Activated T-helper 1 cell treated with anti-CD3 and anti-CD28 coated beads, Interleukin-12 subunit alpha, Interleukin-12 subunit beta, Interleukin-2, Interleukin-4 antibody, amounts not matched to agents 30 ng/mL and 10 ng/mL and 1 ng/mL, durations not matched to agents 14 hours and 24 hours and 36 hours (primary cell): ENCODE data around the gene PPM1A. TPM values are rescaled to one million over a fixed set of nuclear protein-coding genes. Genes with fewer than 3 reads are reported as not detected.
"Not testable (repeated sequence)": the region's sequence is repeated elsewhere in the genome, so short reads cannot be mapped to it uniquely, and the experiment has no call there.

Experiments
- DNase-seq: peaks from one replicate; pipeline ENCODE4 v3.0.0; 2021; ENCODE audit warnings: low spot score
- H3K27ac Mint-ChIP-seq: one replicate; pipeline ENCODE4 v1.8.0; 2021; ENCODE audit warnings: mild to moderate bottlenecking, mixed read lengths
- H3K27me3 Mint-ChIP-seq: one replicate; pipeline ENCODE4 v1.8.0; 2022; ENCODE audit warnings: mild to moderate bottlenecking, moderate library complexity, mixed read lengths; ENCODE audit not compliant: insufficient read depth
- H3K36me3 Mint-ChIP-seq: one replicate; pipeline ENCODE4 v1.8.0; 2021; ENCODE audit warnings: low read depth, mixed read lengths
- H3K4me1 Mint-ChIP-seq: one replicate; pipeline ENCODE4 v1.8.0; 2021; ENCODE audit warnings: low read depth, mixed read lengths
- H3K4me3 Mint-ChIP-seq: one replicate; pipeline ENCODE4 v1.8.0; 2021; ENCODE audit warnings: mild to moderate bottlenecking, moderate library complexity, mixed read lengths
- H3K9me3 Mint-ChIP-seq: one replicate; pipeline ENCODE4 v1.8.0; 2021; ENCODE audit warnings: mixed read lengths
- intact Hi-C: fragments of 100-400 bp; cut with micrococcal nuclease; formaldehyde crosslinking; loops from one replicate; pipeline ENCODE4 v1.15.1; 2024
- total RNA-seq: library from RNA; stranded (reverse); gene quantifications from 2 replicates; pipeline ENCODE4 v1.2.3, GENCODE V29; 2022

PPM1A gene
- total RNA-seq, 1 donor from 2014 or later, result 50.7 TPM

GRCh38 chr14:60288279-60288678, 39.3 kb downstream of the PPM1A start:
- no peaks in the 10 kb centered on the region for H3K4me1 Mint-ChIP-seq
- H3K27me3 Mint-ChIP-seq, result no peaks in the 10 kb centered on the region
- DNase-seq, result no peak
- intact Hi-C loops, result no loop called here
- no peak overlapping the region for H3K27ac Mint-ChIP-seq
- no peak overlapping the region for H3K4me3 Mint-ChIP-seq
- no peaks in the 10 kb centered on the region for H3K9me3 Mint-ChIP-seq
- H3K36me3 Mint-ChIP-seq, result peaks cover 27% of the 10 kb centered on the region

- Mint-ChIP-seq H3K4me3 (no peak overlapping the region), H3K4me1 (no peaks in the 10 kb centered on the region), H3K27me3 (no peaks in the 10 kb centered on the region), H3K36me3 (peaks cover 17% of the 10 kb centered on the region), H3K27ac (no peak overlapping the region), H3K9me3 (no peaks in the 10 kb centered on the region)
- no peak for DNase-seq
- intact Hi-C loops, result no loop called here
These were observed 45.5 kb downstream of the PPM1A start for GRCh38 chr14:60294411-60295069.

GRCh38 chr14:60300019-60300418, 51.0 kb downstream of the PPM1A start:
- H3K4me3 Mint-ChIP-seq, result no peak overlapping the region
- no peaks in the 10 kb centered on the region for H3K4me1 Mint-ChIP-seq
- no peaks in the 10 kb centered on the region for H3K9me3 Mint-ChIP-seq
- intact Hi-C loops, result no loop called here
- H3K27me3 Mint-ChIP-seq, result peaks cover 2% of the 10 kb centered on the region
- no peaks in the 10 kb centered on the region for H3K36me3 Mint-ChIP-seq
- H3K27ac Mint-ChIP-seq, result no peak overlapping the region
- no peak for DNase-seq

- Mint-ChIP-seq H3K36me3 (no peaks in the 10 kb centered on the region), H3K27ac (no peak overlapping the region), H3K9me3 (no peaks in the 10 kb centered on the region), H3K27me3 (peaks cover 2% of the 10 kb centered on the region), H3K4me3 (no peak overlapping the region), H3K4me1 (no peaks in the 10 kb centered on the region)
- intact Hi-C loops, result no loop called here
- DNase-seq, result no peak
These were observed 52.7 kb downstream of the PPM1A start for GRCh38 chr14:60301685-60302084.

- no peak overlapping the region for H3K4me3 Mint-ChIP-seq
- H3K27me3 Mint-ChIP-seq, result peaks cover 2% of the 10 kb centered on the region
- no peak for DNase-seq
- no peaks in the 10 kb centered on the region for H3K4me1 Mint-ChIP-seq
- H3K27ac Mint-ChIP-seq, result no peak overlapping the region
- intact Hi-C loops, result no loop called here
- no peaks in the 10 kb centered on the region for H3K36me3 Mint-ChIP-seq
- no peaks in the 10 kb centered on the region for H3K9me3 Mint-ChIP-seq
These were observed 53.6 kb downstream of the PPM1A start for GRCh38 chr14:60302663-60303062.

GRCh38 chr14:60303745-60304144, 54.7 kb downstream of the PPM1A start:
- peaks cover 2% of the 10 kb centered on the region for H3K27me3 Mint-ChIP-seq
- no peaks in the 10 kb centered on the region for H3K9me3 Mint-ChIP-seq
- no peaks in the 10 kb centered on the region for H3K36me3 Mint-ChIP-seq
- intact Hi-C loops, result no loop called here
- H3K27ac Mint-ChIP-seq, result no peak overlapping the region
- no peak for DNase-seq
- no peaks in the 10 kb centered on the region for H3K4me1 Mint-ChIP-seq
- no peak overlapping the region for H3K4me3 Mint-ChIP-seq

GRCh38 chr14:60304509-60304908, 55.5 kb downstream of the PPM1A start:
- H3K27ac Mint-ChIP-seq, result no peak overlapping the region
- peaks cover 2% of the 10 kb centered on the region for H3K27me3 Mint-ChIP-seq
- no peaks in the 10 kb centered on the region for H3K9me3 Mint-ChIP-seq
- no peaks in the 10 kb centered on the region for H3K36me3 Mint-ChIP-seq
- no peaks in the 10 kb centered on the region for H3K4me1 Mint-ChIP-seq
- DNase-seq, result no peak
- H3K4me3 Mint-ChIP-seq, result no peak overlapping the region
- intact Hi-C loops, result no loop called here

GRCh38 chr14:60309867-60310552, 61.0 kb downstream of the PPM1A start:
- Mint-ChIP-seq H3K9me3 (no peaks in the 10 kb centered on the region), H3K4me3 (no peak overlapping the region), H3K27me3 (peaks cover 3% of the 10 kb centered on the region), H3K27ac (no peak overlapping the region), H3K4me1 (no peaks in the 10 kb centered on the region), H3K36me3 (no peaks in the 10 kb centered on the region)
- DNase-seq, result no peak
- intact Hi-C loops, result no loop called here

- intact Hi-C loops, result no loop called here
- H3K36me3 Mint-ChIP-seq, result no peaks in the 10 kb centered on the region
- H3K27me3 Mint-ChIP-seq, result peaks cover 5% of the 10 kb centered on the region
- no peak overlapping the region for H3K27ac Mint-ChIP-seq
- H3K9me3 Mint-ChIP-seq, result no peaks in the 10 kb centered on the region
- H3K4me3 Mint-ChIP-seq, result no peak overlapping the region
- no peaks in the 10 kb centered on the region for H3K4me1 Mint-ChIP-seq
- no peak for DNase-seq
These were observed 62.4 kb downstream of the PPM1A start for GRCh38 chr14:60311417-60311816.

- Mint-ChIP-seq H3K4me1 (no peaks in the 10 kb centered on the region), H3K27ac (no peak overlapping the region), H3K9me3 (no peaks in the 10 kb centered on the region), H3K27me3 (peaks cover 7% of the 10 kb centered on the region), H3K36me3 (no peaks in the 10 kb centered on the region), H3K4me3 (no peak overlapping the region)
- DNase-seq, result no peak
- intact Hi-C loops, result no loop called here
These were observed 64.1 kb downstream of the PPM1A start for GRCh38 chr14:60313093-60313492.

- DNase-seq, result no peak
- no peaks in the 10 kb centered on the region for H3K9me3 Mint-ChIP-seq
- intact Hi-C loops, result no loop called here
- no peak overlapping the region for H3K27ac Mint-ChIP-seq
- no peak overlapping the region for H3K4me3 Mint-ChIP-seq
- no peaks in the 10 kb centered on the region for H3K4me1 Mint-ChIP-seq
- H3K27me3 Mint-ChIP-seq, result peaks cover 10% of the 10 kb centered on the region
- no peaks in the 10 kb centered on the region for H3K36me3 Mint-ChIP-seq
These were observed 66.4 kb downstream of the PPM1A start for GRCh38 chr14:60315196-60315990.

GRCh38 chr14:60317609-60318008, 68.6 kb downstream of the PPM1A start:
- no peak for DNase-seq
- Mint-ChIP-seq H3K27ac (no peak overlapping the region), H3K36me3 (no peaks in the 10 kb centered on the region), H3K9me3 (no peaks in the 10 kb centered on the region), H3K27me3 (peaks cover 17% of the 10 kb centered on the region), H3K4me1 (no peaks in the 10 kb centered on the region), H3K4me3 (no peak overlapping the region)
- intact Hi-C loops, result no loop called here

- H3K27ac Mint-ChIP-seq, H3K4me3 Mint-ChIP-seq, intact Hi-C loops, H3K4me1 Mint-ChIP-seq, H3K9me3 Mint-ChIP-seq, DNase-seq, H3K36me3 Mint-ChIP-seq: not testable (repeated sequence)
- H3K27me3 Mint-ChIP-seq, result peaks cover 26% of the 10 kb centered on the region
These were observed 71.8 kb downstream of the PPM1A start for GRCh38 chr14:60320860-60321259.
